ENCODE data around the gene ADCY9.

ADCY9 gene

GRCh38 chr16:3986235-3986544 lies 130.1 kb downstream of the ADCY9 start:
- in situ Hi-C loops (cut with HindIII; ENCODE audit: low sequenced_read_pairs): no loop called here

DNA sequence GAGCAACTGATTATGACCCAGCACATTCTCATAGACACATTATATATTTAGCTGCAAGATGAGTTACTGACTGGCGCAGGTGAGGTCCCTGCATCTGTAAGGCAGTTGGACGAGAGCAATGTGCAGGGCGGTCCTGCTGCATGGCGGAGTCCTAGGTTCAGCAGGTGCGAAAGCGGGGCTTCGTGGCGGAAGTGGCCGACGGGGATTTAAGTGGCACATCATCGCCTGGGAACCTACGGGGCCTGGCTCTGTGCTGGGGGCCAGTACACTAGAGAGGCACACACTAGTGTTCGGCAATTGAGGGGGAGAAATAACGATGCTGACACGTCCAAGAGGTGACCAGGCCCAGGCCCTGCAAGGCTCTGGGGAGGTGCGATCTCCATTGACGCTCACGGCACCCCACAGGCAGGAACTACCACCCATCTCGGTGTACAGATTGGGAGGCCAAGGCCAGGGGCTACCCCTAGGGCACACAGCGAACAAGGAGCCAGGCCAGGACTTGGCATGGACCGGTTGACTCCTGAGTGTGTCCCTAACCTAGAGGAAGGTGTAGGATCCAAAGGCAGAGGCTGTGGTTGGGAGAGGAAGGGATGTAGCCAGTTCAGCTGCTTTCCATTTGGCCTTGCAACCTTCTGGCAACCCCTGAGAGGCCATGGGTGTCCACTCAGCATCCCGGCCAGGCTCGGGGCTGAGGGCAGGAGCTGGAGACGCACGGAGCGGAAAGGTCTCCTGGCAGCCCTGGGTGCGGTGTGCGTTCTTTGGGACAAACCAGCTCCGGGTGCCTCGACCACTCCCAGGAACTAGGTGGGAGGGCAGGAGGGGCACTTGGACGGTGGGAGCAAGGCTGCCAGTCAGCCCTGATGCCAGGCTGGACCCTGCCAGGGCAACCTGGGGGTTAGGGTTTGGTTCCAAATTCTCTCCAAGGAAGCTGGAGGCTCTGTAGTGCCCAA lies 131.9 kb downstream of the ADCY9 start:
- in situ Hi-C loops (cut with HindIII; ENCODE audit: low sequenced_read_pairs): no loop called here

DNA sequence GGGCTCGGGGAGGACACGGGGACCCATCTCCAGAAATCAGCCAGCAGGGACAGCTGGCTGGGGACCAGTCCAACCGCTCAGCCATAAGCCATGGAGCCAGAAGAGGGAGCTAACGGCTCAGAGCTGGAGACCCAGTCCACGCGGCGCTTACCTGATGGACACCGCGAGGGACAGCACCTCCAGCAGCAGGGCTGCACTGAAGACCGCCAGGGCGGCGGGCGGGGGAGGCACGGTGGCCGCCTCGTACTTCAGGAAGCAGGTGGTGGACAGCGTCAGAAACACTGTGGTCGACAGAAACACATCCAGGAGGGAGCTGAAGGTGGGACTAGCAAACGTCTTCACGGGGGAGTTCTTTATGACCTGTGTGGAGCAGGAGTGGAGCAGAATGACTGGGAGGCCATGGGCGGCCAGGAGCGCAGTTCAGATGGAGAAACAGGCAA lies 133.1 kb downstream of the ADCY9 start:
- in situ Hi-C loops (cut with HindIII; ENCODE audit: low sequenced_read_pairs): no loop called here

DNA sequence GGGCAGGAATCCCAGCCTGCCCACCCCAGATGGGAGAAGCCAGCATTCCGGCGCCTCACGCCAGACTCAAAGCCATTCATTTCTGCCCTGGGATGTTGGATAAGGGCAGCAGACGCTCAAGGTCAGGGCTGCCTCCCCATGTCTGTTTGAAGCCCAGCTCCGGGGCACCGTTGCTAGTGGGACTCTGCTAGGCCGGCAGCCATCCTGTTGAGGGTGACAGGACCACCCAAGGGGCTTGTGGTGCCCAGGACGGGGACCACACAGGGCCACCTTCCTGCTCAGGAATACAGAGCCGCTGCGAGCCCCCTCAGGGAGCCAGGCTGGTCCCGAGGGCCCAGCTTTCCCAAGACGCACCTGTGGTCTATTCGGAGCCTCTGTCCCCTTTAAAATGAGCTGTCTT lies 134.0 kb downstream of the ADCY9 start:
- in situ Hi-C loops (cut with HindIII; ENCODE audit: low sequenced_read_pairs): no loop called here

GRCh38 chr16:3980253-3981111 lies 135.8 kb downstream of the ADCY9 start:
- in situ Hi-C loops (cut with HindIII; ENCODE audit: low sequenced_read_pairs): no loop called here

DNA sequence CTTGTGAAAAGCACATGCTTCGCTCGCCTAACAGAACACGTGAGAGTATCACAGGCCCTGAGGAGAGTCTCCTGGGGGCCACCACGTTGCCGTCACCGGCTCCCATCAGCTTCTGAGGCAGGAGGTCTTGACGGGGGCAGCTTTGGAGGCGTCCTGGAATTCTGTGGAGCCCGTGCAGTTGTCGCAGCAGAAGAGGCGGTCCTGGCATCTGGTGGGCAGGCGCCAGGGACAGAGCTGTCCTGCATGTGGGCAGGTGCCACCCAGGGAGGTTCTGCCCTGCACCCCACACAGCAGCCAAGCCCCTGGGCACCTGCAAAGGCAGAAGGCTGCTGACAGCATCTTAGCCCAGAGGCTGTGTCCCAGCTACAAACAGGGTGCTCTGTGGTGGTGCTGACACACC lies 136.7 kb downstream of the ADCY9 start:
- in situ Hi-C loops (cut with HindIII; ENCODE audit: low sequenced_read_pairs): no loop called here

DNA sequence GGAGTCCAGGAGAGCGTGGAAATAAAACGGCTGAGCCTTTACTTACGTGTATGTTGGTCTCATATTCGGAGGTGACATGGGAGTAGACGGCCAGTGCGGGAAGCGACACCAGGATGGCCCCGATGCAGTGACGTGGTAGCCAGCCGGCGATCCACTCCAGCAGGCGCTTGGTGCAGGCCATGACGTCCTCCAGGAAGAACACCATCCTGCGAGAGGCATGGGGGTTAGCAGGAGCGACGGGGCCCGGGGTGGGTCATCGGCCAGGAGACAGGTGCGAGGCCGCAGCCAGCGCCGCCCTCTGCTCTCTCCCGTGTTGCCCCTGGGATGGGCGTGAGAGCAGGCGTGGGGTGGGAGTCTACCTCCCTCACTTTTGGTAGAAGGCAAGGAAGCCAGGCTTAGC lies 137.2 kb downstream of the ADCY9 start:
- in situ Hi-C loops (cut with HindIII; ENCODE audit: low sequenced_read_pairs): no loop called here

DNA sequence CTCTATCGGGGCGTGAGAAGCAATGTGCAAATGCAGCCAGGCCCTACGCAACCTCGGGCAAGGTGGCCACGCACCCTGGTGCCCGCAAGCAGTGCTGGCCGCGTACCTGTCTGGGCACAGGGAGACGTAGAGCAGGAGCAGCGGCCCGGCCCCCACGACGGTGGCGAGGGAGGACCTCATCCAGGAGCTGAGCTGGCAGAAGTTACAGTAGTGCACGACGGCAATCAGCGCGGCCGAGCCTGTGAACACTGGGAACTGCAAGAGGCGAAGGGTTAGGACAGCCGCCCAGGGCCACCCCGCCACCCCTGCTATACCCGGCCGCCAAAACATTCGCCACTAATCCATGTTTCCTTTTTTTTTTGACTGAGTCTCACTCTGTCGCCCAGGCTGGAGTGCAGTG lies 138.9 kb downstream of the ADCY9 start:
- in situ Hi-C loops (cut with HindIII; ENCODE audit: low sequenced_read_pairs): no loop called here

- in situ Hi-C loops (cut with HindIII; ENCODE audit: low sequenced_read_pairs): no loop called here
Measured at GRCh38 chr16:3974751-3975150, 141.5 kb downstream of the ADCY9 start.

DNA sequence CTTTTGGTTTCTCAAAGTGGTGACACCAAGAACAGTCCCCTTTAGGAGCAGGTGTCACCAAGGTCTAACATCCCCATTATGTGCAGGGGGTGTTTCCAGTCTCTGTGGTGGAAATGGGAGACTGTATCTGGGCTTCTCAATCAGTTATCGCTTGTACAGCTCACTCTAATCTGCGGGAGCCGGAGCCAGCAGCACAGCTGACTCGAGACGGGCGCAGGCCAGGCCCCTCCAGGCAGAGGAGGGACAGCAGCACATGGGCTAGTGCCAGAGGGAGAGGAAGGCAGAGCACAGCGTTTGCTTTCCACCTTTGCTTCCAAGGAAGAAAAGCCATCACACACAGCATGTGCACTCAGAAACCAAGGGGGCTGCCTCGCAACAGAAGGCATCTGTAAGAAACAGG lies 144.5 kb downstream of the ADCY9 start:
- in situ Hi-C loops (cut with HindIII; ENCODE audit: low sequenced_read_pairs): no loop called here

DNA sequence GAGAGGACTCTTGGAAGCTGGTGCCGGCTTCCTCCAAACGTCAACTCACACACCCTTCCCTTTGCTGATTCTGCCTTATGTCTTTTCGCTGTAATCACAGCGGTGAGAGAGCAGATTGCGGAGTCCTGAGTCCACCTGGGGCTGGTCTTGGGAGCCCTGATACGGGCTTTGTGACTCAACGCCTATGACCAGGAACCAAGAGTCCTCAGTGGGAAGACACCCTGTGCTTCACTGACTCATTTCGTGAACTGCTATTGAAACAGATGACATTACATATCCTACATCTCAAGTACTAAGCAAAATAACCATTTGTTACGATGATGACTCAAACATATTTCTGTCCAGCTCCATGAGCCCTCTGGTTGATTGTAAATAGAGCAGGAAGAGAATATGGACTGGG lies 145.0 kb downstream of the ADCY9 start:
- in situ Hi-C loops (cut with HindIII; ENCODE audit: low sequenced_read_pairs): no loop called here

- in situ Hi-C loops (cut with HindIII; ENCODE audit: low sequenced_read_pairs): no loop called here
Measured at GRCh38 chr16:3968551-3968950, 147.7 kb downstream of the ADCY9 start.

DNA sequence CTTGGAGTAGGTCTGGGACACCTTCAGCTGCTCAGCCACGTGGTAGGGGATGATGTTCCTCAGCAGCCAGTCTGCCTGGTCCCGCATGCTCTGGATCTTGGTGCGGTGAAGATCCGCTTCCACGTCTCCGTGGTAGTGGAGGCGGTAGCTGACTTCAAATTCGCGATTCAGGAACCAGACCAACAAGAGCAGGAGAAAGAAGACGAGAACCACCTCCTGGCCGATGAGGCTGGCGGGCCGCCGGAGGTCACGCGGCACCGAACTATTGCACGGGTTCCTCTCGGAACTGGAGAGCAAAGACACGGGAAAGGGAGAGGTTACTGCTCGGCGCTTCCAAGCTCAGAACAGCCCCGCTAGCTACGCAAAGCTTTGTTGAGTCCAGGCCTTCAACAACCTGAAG lies 149.6 kb downstream of the ADCY9 start:
- in situ Hi-C loops (cut with HindIII; ENCODE audit: low sequenced_read_pairs): no loop called here

DNA sequence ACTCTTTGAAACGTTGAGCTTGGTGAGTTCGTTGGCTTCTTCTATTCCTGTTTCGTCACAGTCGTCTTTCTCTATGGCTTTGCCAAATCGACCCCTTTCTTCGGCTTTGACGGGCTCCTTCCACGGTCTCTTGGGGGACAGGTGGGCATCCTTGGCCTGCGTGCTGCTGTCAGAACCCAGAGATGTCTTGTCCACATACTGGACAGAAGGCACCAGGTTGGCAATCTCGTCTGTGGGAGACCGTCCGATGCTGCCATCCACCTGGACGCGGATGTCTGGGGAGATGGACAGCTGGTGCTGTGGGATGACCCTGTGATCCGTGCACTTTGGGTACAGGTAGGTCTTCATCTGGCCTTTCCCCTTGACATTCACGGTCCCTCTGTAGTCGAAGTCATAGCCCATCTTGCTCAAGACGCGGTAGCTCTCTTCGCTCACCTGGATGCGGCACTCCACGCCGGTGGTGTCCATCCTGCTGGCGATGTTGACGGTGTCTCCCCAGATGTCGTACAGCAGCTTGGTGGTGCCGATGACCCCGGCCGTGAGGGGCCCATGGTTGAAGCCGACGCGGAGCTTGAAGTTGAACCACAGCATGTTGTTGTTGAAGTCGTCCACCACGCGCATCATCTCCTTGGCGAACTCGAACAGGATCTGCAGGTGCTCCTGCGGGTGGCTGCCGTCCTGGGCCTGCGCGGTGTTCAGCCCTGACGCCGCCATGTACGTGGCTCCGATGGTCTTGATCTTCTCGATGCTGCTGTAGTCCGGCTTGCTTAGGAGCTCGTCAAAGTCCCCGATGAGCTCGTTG lies 150.3 kb downstream of the ADCY9 start:
- in situ Hi-C loops (cut with HindIII; ENCODE audit: low sequenced_read_pairs): no loop called here

- in situ Hi-C loops (cut with HindIII; ENCODE audit: low sequenced_read_pairs): no loop called here
Measured at GRCh38 chr16:3965306-3965705, 150.9 kb downstream of the ADCY9 start.

DNA sequence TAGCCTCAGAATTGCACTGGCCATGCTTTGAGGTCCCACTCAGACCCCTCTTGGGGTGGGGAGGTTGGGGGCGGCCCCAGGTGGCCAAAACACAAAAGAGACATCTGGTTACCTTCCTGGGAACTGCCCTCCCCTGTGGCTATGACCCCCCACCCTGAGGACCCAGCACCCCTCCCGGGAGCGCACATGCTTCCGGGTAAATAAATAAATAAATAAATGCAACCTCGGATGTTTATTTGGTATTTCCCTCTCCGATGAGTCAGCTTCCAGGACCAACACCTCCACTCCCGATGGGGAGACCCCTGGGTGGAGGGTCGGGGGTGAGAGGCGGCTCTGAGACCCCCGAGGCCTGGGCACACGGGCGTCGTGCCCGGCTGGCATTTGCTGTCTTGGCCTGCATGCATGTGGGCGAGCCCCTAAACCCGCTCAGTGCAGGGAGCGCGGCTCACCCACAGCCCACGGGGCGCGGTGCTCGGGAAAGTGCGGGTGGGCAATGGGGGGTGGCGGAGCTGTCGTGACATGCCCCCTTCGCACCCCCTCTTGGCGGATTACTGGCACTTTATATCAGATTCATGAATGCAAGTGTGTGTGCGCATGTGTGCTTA lies 151.5 kb downstream of the ADCY9 start:
- in situ Hi-C loops (cut with HindIII; ENCODE audit: low sequenced_read_pairs): no loop called here

- in situ Hi-C loops (cut with HindIII; ENCODE audit: low sequenced_read_pairs): no loop called here
Measured at GRCh38 chr16:3963886-3964685, 152.2 kb downstream of the ADCY9 start.

DNA sequence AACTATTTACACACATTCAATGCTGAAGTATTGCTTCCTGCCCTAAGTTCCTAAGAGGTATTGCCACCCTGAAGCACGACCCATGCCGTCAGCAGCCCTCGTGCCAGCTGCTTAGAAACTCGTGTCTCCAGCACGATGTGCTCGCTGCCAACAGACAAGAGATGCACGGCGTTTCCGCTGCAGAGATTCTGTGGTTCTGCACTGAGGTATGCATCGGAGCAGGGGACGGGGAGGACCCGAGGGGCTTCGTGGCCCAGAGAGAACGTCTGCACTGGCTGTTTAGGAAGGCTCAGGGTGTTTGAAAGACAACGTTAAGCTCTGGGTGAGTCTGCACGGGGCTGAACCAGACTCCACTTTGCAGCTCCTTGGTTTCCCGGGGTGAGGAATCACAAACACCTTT lies 153.0 kb downstream of the ADCY9 start:
- in situ Hi-C loops (cut with HindIII; ENCODE audit: low sequenced_read_pairs): no loop called here

DNA sequence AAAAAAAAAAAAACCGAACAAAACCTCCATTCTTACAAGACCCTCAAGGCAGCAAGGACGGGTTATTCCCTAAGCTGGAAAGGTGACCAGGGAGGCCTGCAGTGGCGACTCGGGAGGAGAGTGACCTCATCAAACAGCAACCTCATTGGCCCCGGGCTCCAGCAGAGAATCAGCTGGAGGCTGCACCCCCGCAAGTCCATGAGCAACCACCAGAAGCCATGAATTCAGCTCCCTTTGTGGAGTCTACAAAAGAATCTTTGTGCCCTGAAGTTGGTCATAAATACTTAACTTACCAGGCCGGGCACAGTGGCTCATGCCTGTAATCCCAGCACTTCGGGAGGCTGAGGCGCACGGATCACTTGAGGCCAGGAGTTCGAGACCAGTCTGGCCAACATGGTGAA lies 154.8 kb downstream of the ADCY9 start:
- in situ Hi-C loops (cut with HindIII; ENCODE audit: low sequenced_read_pairs): no loop called here
